CD14-positive monocyte (primary cell): ENCODE measurements around the gene AGK. TPM values are rescaled to one million over a fixed set of nuclear protein-coding genes. Genes with fewer than 3 reads are reported as not detected.

ENCODE experiments used
- DNase-seq, 3 donors: peaks; one replicate each; pipeline ENCODE4 v3.0.0-alpha.2; 2011 to 2022
- H2AFZ ChIP-seq: 2 replicates; pipeline ENCODE4 v1.6.0; 2012; ENCODE audit warnings: mild to moderate bottlenecking, low read depth, low read length, inconsistent platforms; ENCODE audit not compliant: insufficient read depth, poor library complexity, severe bottlenecking
- H3K27ac ChIP-seq, 2 donors: 1 replicate in 1 of 2; 2 replicates in 1 of 2; pipeline ENCODE4 v1.5.1; 2012 to 2013; ENCODE audit warnings: low read length in 2 of 2, control low read depth in 1 of 2, inconsistent platforms in 1 of 2, low read depth in 1 of 2, mild to moderate bottlenecking in 1 of 2
- H3K27me3 ChIP-seq, 2 donors: one replicate each; pipeline versions ENCODE4 v1.6.0 to v1.6.1; 2011 to 2013; ENCODE audit warnings: low read length in 2 of 2; ENCODE audit not compliant: control insufficient read depth in 2 of 2, insufficient read depth in 2 of 2
- H3K36me3 ChIP-seq, 2 donors: replicated peaks in 1 of 2; 1 replicate in 1 of 2; 2 replicates in 1 of 2; pipeline versions ENCODE4 v1.5.1 to v1.6.1; 2012 to 2013; ENCODE audit warnings: low read length in 2 of 2, control low read depth in 1 of 2, inconsistent platforms in 1 of 2, mild to moderate bottlenecking in 1 of 2; ENCODE audit not compliant: insufficient read depth in 2 of 2, control insufficient read depth in 1 of 2
- H3K4me1 ChIP-seq, 2 donors: 1 replicate in 1 of 2; 2 replicates in 1 of 2; pipeline versions ENCODE4 v1.5.1 to v1.6.1; 2012 to 2013; ENCODE audit warnings: low read length in 2 of 2, control low read depth in 1 of 2, inconsistent platforms in 1 of 2, mild to moderate bottlenecking in 1 of 2, moderate library complexity in 1 of 2; ENCODE audit not compliant: insufficient read depth in 2 of 2, control insufficient read depth in 1 of 2
- H3K4me2 ChIP-seq: replicated peaks from 2 replicates; pipeline ENCODE3; 2012; ENCODE audit warnings: low read length, moderate library complexity, mild to moderate bottlenecking; ENCODE audit not compliant: poor library complexity, severe bottlenecking; ENCODE audit errors: extremely low read depth
- H3K4me3 ChIP-seq, 3 experiments: fragments of 200-600 bp in 1 of 3; sonication (generic) in 1 of 3; replicated peaks in 1 of 3; 1 replicate in 2 of 3; 2 replicates in 1 of 3; pipeline ENCODE4 v1.5.1; 2011 to 2013; ENCODE audit warnings: low read length in 3 of 3, mild to moderate bottlenecking in 3 of 3, control low read depth in 2 of 3, low read depth in 2 of 3, inconsistent platforms in 1 of 3, moderate library complexity in 1 of 3
- H3K79me2 ChIP-seq: 2 replicates; pipeline ENCODE4 v1.6.0; 2012; ENCODE audit warnings: mild to moderate bottlenecking, control low read depth, inconsistent platforms, low read length, moderate library complexity; ENCODE audit not compliant: insufficient read depth
- H3K9ac ChIP-seq: 2 replicates; pipeline ENCODE4 v1.6.0; 2017; ENCODE audit warnings: low read length, mild to moderate bottlenecking; ENCODE audit not compliant: insufficient read depth, poor library complexity, severe bottlenecking
- H3K9me3 ChIP-seq, 2 donors: replicated peaks in 1 of 2; 1 replicate in 1 of 2; 2 replicates in 1 of 2; pipeline versions ENCODE4 v1.5.1 to v1.6.1; 2012 to 2013; ENCODE audit warnings: low read length in 2 of 2, control low read depth in 1 of 2; ENCODE audit not compliant: control insufficient read depth in 1 of 2, insufficient read depth in 1 of 2
- H4K20me1 ChIP-seq: 2 replicates; pipeline ENCODE4 v1.6.0; 2012; ENCODE audit warnings: mild to moderate bottlenecking, low read length, control low read depth, moderate library complexity; ENCODE audit not compliant: insufficient read depth
- H3K27ac Mint-ChIP-seq, 7 donors: one replicate each; pipeline ENCODE4 v1.8.0; 2020; ENCODE audit warnings: mild to moderate bottlenecking in 7 of 7, mixed read lengths in 7 of 7, moderate library complexity in 6 of 7, inconsistent platforms in 2 of 7
- H3K27me3 Mint-ChIP-seq, 3 donors: one replicate each; pipeline ENCODE4 v1.8.0; 2021 to 2022; ENCODE audit warnings: low read depth in 3 of 3, mild to moderate bottlenecking in 3 of 3, mixed read lengths in 3 of 3, moderate library complexity in 3 of 3, inconsistent platforms in 1 of 3
- H3K36me3 Mint-ChIP-seq, 2 donors: one replicate each; pipeline ENCODE4 v1.8.0; 2020; ENCODE audit warnings: mixed read lengths in 2 of 2, inconsistent platforms in 1 of 2, mild to moderate bottlenecking in 1 of 2
- H3K4me1 Mint-ChIP-seq: one replicate; pipeline ENCODE4 v1.8.0; 2020; ENCODE audit warnings: mild to moderate bottlenecking, mixed read lengths
- H3K4me3 Mint-ChIP-seq, 2 donors: one replicate each; pipeline ENCODE4 v1.8.0; 2020; ENCODE audit warnings: mild to moderate bottlenecking in 2 of 2, mixed read lengths in 2 of 2, moderate library complexity in 1 of 2
- H3K9me3 Mint-ChIP-seq, 7 donors: one replicate each; pipeline ENCODE4 v1.8.0; 2020 to 2022; ENCODE audit warnings: mixed read lengths in 7 of 7, mild to moderate bottlenecking in 6 of 7, moderate library complexity in 6 of 7, inconsistent platforms in 2 of 7
- CTCF ChIP-seq: fragments of 200-600 bp; IDR thresholded peaks from one replicate; pipeline ENCODE4 v1.8.0; 2022; ENCODE audit warnings: antibody characterized with exemption, mild to moderate bottlenecking
- WGBS: methylation state at CpG from one replicate; pipeline ENCODE4 v1.1.5; 2013; ENCODE audit warnings: missing lambda C conversion rate; ENCODE audit not compliant: insufficient coverage; 5-methylcytosine and 5-hydroxymethylcytosine counted together
- intact Hi-C, 2 donors: fragments of 100-400 bp; cut with micrococcal nuclease; formaldehyde crosslinking; loops; one replicate each; pipeline versions ENCODE4 v1.15.0 to v1.15.1; 2023
- polyA plus RNA-seq, 3 donors: library from polyadenylated mRNA; depleted of rRNA in 1 of 3; unstranded in 2 of 3; stranded (reverse) in 1 of 3; fragments of 300-500 nt in 2 of 3; fragments of >200 nt in 1 of 3; fragmentation: Illumina TruSeq in 2 of 3; gene quantifications; 1 replicate in 2 of 3; 2 replicates in 1 of 3; pipeline ENCODE4 v1.2.3, GENCODE V29; 2012 to 2021

The AGK gene
- polyA plus RNA-seq, 3 donors, result 10.0 to 11.0 (median 11.0) TPM

- Histone ChIP-seq H2AFZ (no peak overlapping the region), H3K9ac (no peak overlapping the region), H3K4me3 (no peak overlapping the region), H3K27ac (no peak overlapping the region), H4K20me1 (no peaks in the 10 kb centered on the region), H3K4me1 (peaks cover 6 to 8% of the 10 kb centered on the region in 2 donors), H3K4me2 (no peak overlapping the region), H3K79me2 (no peaks in the 10 kb centered on the region), H3K9me3 (no peaks in the 10 kb centered on the region), H3K27me3 (no peaks in the 10 kb centered on the region), H3K36me3 (no peaks in the 10 kb centered on the region)
- H3K27me3 Mint-ChIP-seq, result no peaks in the 10 kb centered on the region
- no peak for DNase-seq
- peaks cover 0 to 5% of the 10 kb centered on the region in 2 donors for H3K36me3 Mint-ChIP-seq
- no peak overlapping the region for H3K27ac Mint-ChIP-seq
- no peak overlapping the region for H3K4me3 Mint-ChIP-seq
- WGBS, result no CpG with 5 or more reads among the region's 3 CpGs
- no peak for TF ChIP-seq CTCF
- H3K9me3 Mint-ChIP-seq, result no peaks in the 10 kb centered on the region
- H3K4me1 Mint-ChIP-seq, result peaks cover 24% of the 10 kb centered on the region
- intact Hi-C loops, result no loop called here
Observed at GRCh38 chr7:141693082-141693481, 141.9 kb downstream of the AGK start.

- H3K79me2 ChIP-seq, result no peaks in the 10 kb centered on the region
- H3K4me1 Mint-ChIP-seq, result peaks cover 43% of the 10 kb centered on the region
- H4K20me1 ChIP-seq, result no peaks in the 10 kb centered on the region
- no peaks in the 10 kb centered on the region for H3K9me3 ChIP-seq
- no peak overlapping the region for H2AFZ ChIP-seq
- intact Hi-C loops, result no loop called here
- peaks cover 0 to 2% of the 10 kb centered on the region in 2 donors for H3K27me3 ChIP-seq
- H3K4me3 Mint-ChIP-seq, result no peak overlapping the region
- no peak for TF ChIP-seq CTCF
- H3K4me2 ChIP-seq, result no peak overlapping the region
- H3K36me3 Mint-ChIP-seq, result peaks cover 3 to 5% of the 10 kb centered on the region in 2 donors
- WGBS, result 96% methylated on average over 6 of the region's 6 CpGs
- no peak overlapping the region for H3K9ac ChIP-seq
- no peak overlapping the region for H3K27ac Mint-ChIP-seq
- H3K4me1 ChIP-seq, result peaks cover 13 to 21% of the 10 kb centered on the region in 2 donors
- H3K9me3 Mint-ChIP-seq, result no peaks in the 10 kb centered on the region
- no peak overlapping the region for H3K27ac ChIP-seq
- DNase-seq, result no peak
- no peak overlapping the region for H3K4me3 ChIP-seq
- H3K27me3 Mint-ChIP-seq, result peaks cover 7% of the 10 kb centered on the region in 3 donors
- no peaks in the 10 kb centered on the region for H3K36me3 ChIP-seq
Observed at GRCh38 chr7:141695803-141696289, 144.6 kb downstream of the AGK start.
